Body of pancreas (tissue), 4 donors: Measurements from ENCODE around the gene ARFGEF2. TPM values are rescaled to one million over a fixed set of nuclear protein-coding genes. Genes with fewer than 3 reads are reported as not detected.

Experiments
- ATAC-seq: fragments of 150-250 bp; one replicate; pipeline ENCODE4 v1.9.1; 2016
- DNase-seq, 4 donors: peaks; one replicate each; pipeline ENCODE4 v3.0.0-alpha.2; 2019
- H3K27ac ChIP-seq, 4 donors: fragments of 200-600 bp; sonication (generic); 1 replicate in 3 of 4; 2 replicates in 1 of 4; pipeline versions ENCODE4 v1.5.1 to v1.6.1; 2016 to 2019; ENCODE audit warnings: mild to moderate bottlenecking in 1 of 4, mixed read lengths in 1 of 4, moderate library complexity in 1 of 4
- H3K27me3 ChIP-seq, 2 donors: fragments of 200-600 bp; sonication (generic); one replicate each; pipeline ENCODE4 v1.6.0; 2016; ENCODE audit warnings: mild to moderate bottlenecking in 1 of 2
- H3K36me3 ChIP-seq, 2 donors: fragments of 200-600 bp; sonication (generic); replicated peaks in 1 of 2; 2 replicates each; pipeline ENCODE4 v1.5.1; 2016; ENCODE audit warnings: low read depth in 2 of 2; ENCODE audit not compliant: insufficient read depth in 1 of 2
- H3K4me1 ChIP-seq: fragments of 200-600 bp; sonication (generic); one replicate; pipeline ENCODE4 v1.6.0; 2016
- H3K4me3 ChIP-seq, 2 donors: fragments of 200-600 bp; sonication (generic); 1 replicate in 1 of 2; 2 replicates in 1 of 2; pipeline ENCODE4 v1.5.1; 2016 to 2019
- H3K9me3 ChIP-seq, 3 donors: fragments of 200-600 bp; sonication (generic); 1 replicate in 2 of 3; 2 replicates in 1 of 3; pipeline ENCODE4 v1.5.1; 2016
- CTCF ChIP-seq, 7 experiments: fragments of 450-650 bp in 4 of 7; fragments of 200-600 bp in 3 of 7; sonication (generic) in 3 of 7; IDR thresholded peaks; one replicate each; pipeline ENCODE4 v1.5.1; 2016 to 2019; ENCODE audit warnings: antibody characterized with exemption in 7 of 7
- POLR2A ChIP-seq, 3 donors: fragments of 450-650 bp; IDR thresholded peaks; one replicate each; pipeline ENCODE4 v1.6.1; 2016; ENCODE audit warnings: antibody characterized with exemption in 3 of 3, mild to moderate bottlenecking in 2 of 3
- WGBS, 2 donors: methylation state at CpG; one replicate each; pipeline ENCODE4 v1.1.5; 2017; 5-methylcytosine and 5-hydroxymethylcytosine counted together
- intact Hi-C: fragments of 100-400 bp; cut with DNase I; formaldehyde crosslinking; loops from one replicate; pipeline ENCODE4 v1.15.1; 2023
- total RNA-seq, 2 donors: library from RNA; depleted of rRNA; stranded (reverse); fragments of >200 nt; gene quantifications; one replicate each; pipeline ENCODE4 v1.1.0, GENCODE V29; 2016

ARFGEF2 gene
- total RNA-seq, result 10 to 100 TPM; 17.5 to 26.5 TPM

GRCh38 chr20:48921168-48921882 is at the start of gene ARFGEF2:
ARFGEF2 (plus strand) TSS chr20:48921711; CDS start chr20:48921890, 179 bp downstream.
- Histone ChIP-seq H3K36me3 (no peaks in the 10 kb centered on the region), H3K27ac (peak within 1 kb of the TSS; percentile 98 to 99 (median 98)), H3K4me1 (peaks cover 45% of the 10 kb centered on the region), H3K9me3 (no peaks in the 10 kb centered on the region), H3K4me3 (peak within 1 kb of the TSS; percentile 83 to 88), H3K27me3 (no peaks in the 10 kb centered on the region)
- TF ChIP-seq POLR2A (IDR thresholded peaks at IDR 0.05) (peak; percentile 87 to 94 (median 88)), CTCF (IDR thresholded peaks at IDR 0.05) (peak in 4 of 7 experiments; percentile 16 to 43 (median 23))
- WGBS, 2 donors, result 0 to 1% methylated on average over 43 to 70 of the region's 70 CpGs
- intact Hi-C loops, result no loop called here
- ATAC-seq (peak; percentile 93), DNase-seq (peak; percentile 90 to 94 (median 90))

- no peaks in the 10 kb centered on the region for H3K9me3 ChIP-seq
- intact Hi-C loops, result no loop called here
- H3K36me3 ChIP-seq, result no peaks in the 10 kb centered on the region
- ATAC-seq (no peak), DNase-seq (no peak)
- WGBS, 2 donors, result 63 to 67% methylated on average over 17 of the region's 17 CpGs
- no peak overlapping the region for H3K27ac ChIP-seq
- no peaks in the 10 kb centered on the region for H3K27me3 ChIP-seq
- no peaks in the 10 kb centered on the region for H3K4me1 ChIP-seq
- TF ChIP-seq CTCF (IDR thresholded peaks at IDR 0.05) (no peak), POLR2A (IDR thresholded peaks at IDR 0.05) (no peak)
- no peak overlapping the region for H3K4me3 ChIP-seq
Observed at GRCh38 chr20:48875233-48875913, 46.1 kb upstream of the ARFGEF2 start.

- Histone ChIP-seq H3K36me3 (no peaks in the 10 kb centered on the region), H3K27ac (no peak overlapping the region), H3K4me1 (no peaks in the 10 kb centered on the region), H3K9me3 (no peaks in the 10 kb centered on the region), H3K4me3 (no peak overlapping the region), H3K27me3 (no peaks in the 10 kb centered on the region)
- 48 to 50% methylated on average over 5 of the region's 5 CpGs for WGBS, 2 donors
- TF ChIP-seq CTCF (IDR thresholded peaks at IDR 0.05) (no peak), POLR2A (IDR thresholded peaks at IDR 0.05) (no peak)
- ATAC-seq (no peak), DNase-seq (peak in 1 of 4 donors; percentile 18)
- intact Hi-C loops, result no loop called here
Observed at GRCh38 chr20:48875914-48876240, 45.6 kb upstream of the ARFGEF2 start.

GRCh38 chr20:48877304-48877703 is 44.2 kb upstream of the ARFGEF2 start:
- no peak overlapping the region for H3K27ac ChIP-seq
- no peaks in the 10 kb centered on the region for H3K4me1 ChIP-seq
- TF ChIP-seq POLR2A (IDR thresholded peaks at IDR 0.05) (no peak), CTCF (IDR thresholded peaks at IDR 0.05) (peak in 2 of 7 experiments; percentile 8 to 28)
- WGBS, 2 donors, result 33% methylated on average over 2 of the region's 2 CpGs
- no peak overlapping the region for H3K4me3 ChIP-seq
- intact Hi-C loops, result no loop called here
- peak in 1 of 4 donors; percentile 49 for DNase-seq
- H3K36me3 ChIP-seq, result no peaks in the 10 kb centered on the region
- no peak for ATAC-seq
- no peaks in the 10 kb centered on the region for H3K27me3 ChIP-seq
- H3K9me3 ChIP-seq, result no peaks in the 10 kb centered on the region
